ENCODE results near the gene ECD. TPM values are rescaled to one million over a fixed set of nuclear protein-coding genes. Genes with fewer than 3 reads are reported as not detected.

Gene ECD
- total and polyA plus RNA-seq, 10 of the 15 experiments (the other 5 are each of a cell fraction or from before 2014, with no cell fraction given) = 27.3 to 61.6 (median 44.0) TPM

GRCh38 chr10:73119952-73120351 lies 47.9 kb downstream of the ECD start:
- in situ Hi-C loops (cut with MboI) (no loop called here), intact Hi-C loops (cut with micrococcal nuclease; ENCODE audit: unreplicated experiment) (no loop called here)
- no peaks in the 10 kb centered on the region for H4K20me1 ChIP-seq (ENCODE audit: control insufficient read depth, insufficient read depth)
- 94% methylated on average over 4 of the region's 4 CpGs for WGBS (ENCODE audit: insufficient coverage, insufficient replicate concordance, low lambda C conversion rate, missing lambda C conversion rate)
- peaks cover 0 to 8% of the 10 kb centered on the region in 2 experiments; a peak in 2 of 4 replicates for H3K36me3 ChIP-seq (ENCODE audit: control insufficient read depth in 2 of 2, insufficient read depth in 2 of 2, low read length in 1 of 2)
- DNase-seq (ENCODE audit: low read depth, low spot score) (no peak), FAIRE-seq (no peak), ATAC-seq (no peak)
- TF ChIP-seq CBX5 (IDR thresholded peaks at IDR 0.05; ENCODE audit: low read depth) (no peak), ZNF384 (IDR thresholded peaks at IDR 0.05; ENCODE audit: borderline replicate concordance, low read depth, low read length) (no peak), NFYA (IDR thresholded peaks at IDR 0.05; ENCODE audit: borderline replicate concordance, low read depth, low read length) (no peak), SP1 (IDR thresholded peaks at IDR 0.05; ENCODE audit: low read depth, low read length) (no peak), BRCA1 (IDR thresholded peaks at IDR 0.05; ENCODE audit: low read depth, low read length) (no peak), NRF1 (conservative IDR thresholded peaks at IDR 0.05; ENCODE audit: low read depth, low read length) (no peak), ZBTB4 (CRISPR knock-in tag; IDR thresholded peaks at IDR 0.05) (no peak), RBBP5 (conservative IDR thresholded peaks at IDR 0.05) (no peak), ZBTB40 (IDR thresholded peaks at IDR 0.05; ENCODE audit: borderline replicate concordance) (no peak), REST (IDR thresholded peaks at IDR 0.05; ENCODE audit: low read depth, low read length) (no peak), TCF3 (IDR thresholded peaks at IDR 0.05; ENCODE audit: borderline replicate concordance, insufficient read depth, low read depth, low read length) (no peak), YBX1 (IDR thresholded peaks at IDR 0.05) (no peak), NFYB (IDR thresholded peaks at IDR 0.05; ENCODE audit: insufficient read depth, low read depth, low read length) (no peak), IRF4 (IDR thresholded peaks at IDR 0.05; ENCODE audit: low read depth, low read length) (no peak)
- CTCF ChIA-PET = no interaction called here
- H3K9me3 ChIP-seq (replicated peaks; ENCODE audit: control insufficient read depth, insufficient read depth, low read length) = no peaks in the 10 kb centered on the region
- no peak overlapping the region for H2AFZ ChIP-seq (ENCODE audit: control insufficient read depth, low read depth, low read length)
- H3K27me3 ChIP-seq (replicated peaks in 1 of 2; ENCODE audit: control insufficient read depth in 2 of 2, insufficient read depth in 2 of 2, low read length in 1 of 2) = no peaks in the 10 kb centered on the region
- 0 out of 2 replicates have a peak overlapping the region, but pooled peaks have one; percentile 43 for H3K27ac ChIP-seq (ENCODE audit: control insufficient read depth, insufficient read depth)
- RAD21 ChIA-PET (ENCODE audit: unreplicated experiment) = interaction anchor here (1.4 kb wide), 1 partner anchor 26 kb away, joined by 3 read pairs; no protein-coding TSS in a partner anchor
- SMC1A ChIA-PET (ENCODE audit: uncharacterized antibody, unreplicated experiment) = interaction anchor here (1.4 kb wide), 1 partner anchor 10 kb away, joined by 3 read pairs; the partner anchor contains the start of gene NUDT13
- no TSS peak for BruUV-seq (replicated peaks)
- POLR2A ChIA-PET = interaction anchor here (0.6 to 1.0 kb wide), 3 partner anchors 9 to 281 kb away, joined by 3 to 5 read pairs (median 4); partner anchors contain the start of gene NUDT13
- no peak overlapping the region for H3K4me3 ChIP-seq
- no peak overlapping the region for H3K4me2 ChIP-seq (ENCODE audit: control insufficient read depth, insufficient read depth)
- no peaks in the 10 kb centered on the region for H3K79me2 ChIP-seq (ENCODE audit: control insufficient read depth, insufficient read depth, low read length)
- peaks cover 20% of the 10 kb centered on the region for H3K4me1 ChIP-seq (ENCODE audit: control insufficient read depth, insufficient read depth, low read length)
- no peak overlapping the region for H3K9ac ChIP-seq (ENCODE audit: control insufficient read depth, insufficient read depth, low read length)
